Mesothelial cell of epicardium (in vitro differentiated cells): ENCODE results near the gene ZPLD1. TPM values are rescaled to one million over a fixed set of nuclear protein-coding genes. Genes with fewer than 3 reads are reported as not detected.

Experiments used
- DNase-seq, 2 experiments: peaks; one replicate each; pipeline ENCODE4 v3.0.0; 2021; ENCODE audit warnings: low spot score in 2 of 2; ENCODE audit not compliant: unreplicated experiment in 2 of 2
- H3K27ac Mint-ChIP-seq: 2 replicates; pipeline ENCODE4 v1.8.0; 2021; ENCODE audit warnings: mixed read lengths
- H3K27me3 Mint-ChIP-seq: 2 replicates; pipeline ENCODE4 v1.8.0; 2021; ENCODE audit warnings: low read depth, mixed read lengths
- H3K36me3 Mint-ChIP-seq: 2 replicates; pipeline ENCODE4 v1.8.0; 2021; ENCODE audit warnings: mixed read lengths
- H3K4me1 Mint-ChIP-seq: 2 replicates; pipeline ENCODE4 v1.8.0; 2021; ENCODE audit warnings: mixed read lengths
- H3K4me3 Mint-ChIP-seq: 2 replicates; pipeline ENCODE4 v1.8.0; 2021; ENCODE audit warnings: mild to moderate bottlenecking, moderate library complexity, mixed read lengths
- H3K9me3 Mint-ChIP-seq: 2 replicates; pipeline ENCODE4 v1.8.0; 2021; ENCODE audit warnings: mixed read lengths
- CTCF ChIP-seq: fragments of 200-600 bp; sonication (generic); IDR thresholded peaks from one replicate; pipeline ENCODE4 v1.5.0; 2021; ENCODE audit warnings: antibody characterized with exemption; ENCODE audit not compliant: unreplicated experiment
- total RNA-seq: library from RNA; stranded (reverse); gene quantifications from 3 replicates; pipeline ENCODE4 v1.2.1, GENCODE V29; 2021

Gene ZPLD1
- total RNA-seq, 1 donor from 2014 or later = 0.07 TPM

- no peaks in the 10 kb centered on the region for H3K4me1 Mint-ChIP-seq
- no peaks in the 10 kb centered on the region for H3K9me3 Mint-ChIP-seq
- H3K36me3 Mint-ChIP-seq = no peaks in the 10 kb centered on the region
- no peak overlapping the region for H3K4me3 Mint-ChIP-seq
- no peak overlapping the region for H3K27ac Mint-ChIP-seq
- no peak for TF ChIP-seq CTCF
- peaks cover 17% of the 10 kb centered on the region for H3K27me3 Mint-ChIP-seq
- no peak for DNase-seq
These were observed 86.4 kb downstream of the ZPLD1 start for GRCh38 chr3:102521246-102521645.

DNA sequence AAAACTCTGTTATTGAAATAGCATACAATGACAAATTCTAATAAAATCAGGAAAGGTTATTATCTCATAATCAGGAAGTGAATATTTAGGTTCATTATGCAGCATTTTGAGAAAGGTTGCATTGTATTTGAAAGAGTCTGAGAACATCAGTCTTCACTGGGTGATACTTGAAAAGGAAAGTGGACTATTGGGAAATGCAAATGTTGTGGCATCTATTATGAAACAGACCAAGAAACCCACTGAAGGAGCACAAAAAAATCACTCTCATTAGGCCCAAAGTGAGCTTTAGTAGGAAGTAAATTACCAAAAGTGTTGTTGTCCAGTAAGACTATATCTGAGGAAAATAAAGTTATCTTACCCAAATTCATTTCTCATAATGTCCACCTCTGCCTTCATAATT lies 90.8 kb downstream of the ZPLD1 start:
- Mint-ChIP-seq H3K4me3 (no peak overlapping the region), H3K9me3 (no peaks in the 10 kb centered on the region), H3K27me3 (peaks cover 7% of the 10 kb centered on the region), H3K36me3 (no peaks in the 10 kb centered on the region), H3K4me1 (no peaks in the 10 kb centered on the region), H3K27ac (no peak overlapping the region)
- DNase-seq = no peak
- no peak for TF ChIP-seq CTCF

DNA sequence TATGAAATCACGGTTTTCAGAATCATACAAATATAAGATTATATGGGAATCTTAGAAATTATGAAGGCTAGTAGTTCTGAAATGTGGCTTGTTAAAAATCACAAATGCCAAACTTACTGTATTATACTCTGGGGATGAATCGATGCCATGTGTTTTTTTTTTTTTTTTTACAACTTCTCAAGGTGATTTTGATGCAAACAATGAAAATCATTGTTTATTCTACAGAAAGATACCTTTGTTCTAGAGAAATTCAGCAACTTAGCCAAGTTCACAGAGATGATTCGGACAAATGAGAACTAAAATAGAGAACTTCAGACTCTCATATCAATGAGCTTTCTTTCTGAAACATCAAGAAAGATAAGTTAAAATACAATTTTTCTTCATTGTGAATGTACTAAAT lies 92.0 kb downstream of the ZPLD1 start:
- H3K27me3 Mint-ChIP-seq = peaks cover 4% of the 10 kb centered on the region
- DNase-seq = no peak
- H3K9me3 Mint-ChIP-seq = no peaks in the 10 kb centered on the region
- H3K36me3 Mint-ChIP-seq = no peaks in the 10 kb centered on the region
- H3K4me1 Mint-ChIP-seq = no peaks in the 10 kb centered on the region
- H3K27ac Mint-ChIP-seq = no peak overlapping the region
- no peak overlapping the region for H3K4me3 Mint-ChIP-seq
- TF ChIP-seq CTCF = no peak

- no peak for TF ChIP-seq CTCF
- H3K4me1 Mint-ChIP-seq = no peaks in the 10 kb centered on the region
- no peak overlapping the region for H3K27ac Mint-ChIP-seq
- H3K9me3 Mint-ChIP-seq = no peaks in the 10 kb centered on the region
- H3K36me3 Mint-ChIP-seq = no peaks in the 10 kb centered on the region
- no peak for DNase-seq
- peaks cover 2% of the 10 kb centered on the region for H3K27me3 Mint-ChIP-seq
- no peak overlapping the region for H3K4me3 Mint-ChIP-seq
These were observed 93.9 kb downstream of the ZPLD1 start for GRCh38 chr3:102528727-102529126.
